ENCODE measurements around the gene CTSG.
"Not testable (repeated sequence)": the region's sequence is repeated elsewhere in the genome, so short reads cannot be mapped to it uniquely, and the experiment has no call there.

The CTSG gene

DNA sequence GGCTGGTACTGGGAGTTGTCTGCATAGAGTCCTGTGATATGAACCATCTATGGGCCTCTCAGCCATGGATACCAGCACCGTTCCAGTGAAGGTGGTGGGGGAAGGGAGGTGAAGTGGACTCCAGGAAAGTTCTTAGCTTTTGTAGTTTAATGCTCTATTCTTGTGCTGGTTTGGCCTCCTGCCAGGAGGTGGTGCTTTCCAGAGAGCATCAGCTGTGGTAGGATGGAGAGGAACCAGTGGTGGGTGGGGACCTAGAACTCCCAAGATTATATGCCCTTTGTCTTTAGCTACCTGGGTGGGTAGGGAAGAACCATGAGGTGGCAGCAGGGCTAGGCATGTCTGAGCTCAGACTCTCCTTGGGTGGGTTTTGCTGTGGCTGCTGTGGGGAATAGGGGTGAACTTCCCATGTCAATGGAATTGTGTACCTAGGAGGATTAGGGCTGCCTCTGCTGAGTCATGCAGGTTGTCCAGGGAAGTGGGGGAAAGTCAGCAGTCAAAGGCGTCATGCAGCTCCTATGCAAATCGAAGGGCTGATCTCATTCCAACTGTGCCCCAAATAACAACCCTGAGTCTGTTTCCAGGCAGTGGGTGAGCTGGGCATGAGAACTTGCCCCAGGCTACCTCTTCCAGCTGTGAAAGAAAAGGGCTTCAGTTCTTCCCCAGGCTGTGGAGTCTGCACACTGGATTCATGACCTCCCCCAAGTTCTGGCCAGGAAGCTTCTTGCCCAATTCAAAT, 19.2 kb upstream of the CTSG start:
- H3K36me3 ChIP-seq (ENCODE audit: control insufficient read depth in 1 of 2, insufficient read depth in 2 of 2, low read length in 2 of 2) = no peaks in the 10 kb centered on the region
- H3K27me3 ChIP-seq (ENCODE audit: low read depth, low read length) = no peaks in the 10 kb centered on the region
- H3K27ac ChIP-seq (ENCODE audit: low read length) = no peak overlapping the region
- H3K4me3 ChIP-seq (ENCODE audit: low read depth in 1 of 2, low read length in 2 of 2) = no peak overlapping the region
- H3K9me3 ChIP-seq (ENCODE audit: control insufficient read depth in 1 of 2, low read length in 2 of 2) = peaks cover 0 to 11% of the 10 kb centered on the region in 2 donors
- no peaks in the 10 kb centered on the region for H3K4me1 ChIP-seq (ENCODE audit: control insufficient read depth in 1 of 2, insufficient read depth in 2 of 2, low read length in 2 of 2)

DNA sequence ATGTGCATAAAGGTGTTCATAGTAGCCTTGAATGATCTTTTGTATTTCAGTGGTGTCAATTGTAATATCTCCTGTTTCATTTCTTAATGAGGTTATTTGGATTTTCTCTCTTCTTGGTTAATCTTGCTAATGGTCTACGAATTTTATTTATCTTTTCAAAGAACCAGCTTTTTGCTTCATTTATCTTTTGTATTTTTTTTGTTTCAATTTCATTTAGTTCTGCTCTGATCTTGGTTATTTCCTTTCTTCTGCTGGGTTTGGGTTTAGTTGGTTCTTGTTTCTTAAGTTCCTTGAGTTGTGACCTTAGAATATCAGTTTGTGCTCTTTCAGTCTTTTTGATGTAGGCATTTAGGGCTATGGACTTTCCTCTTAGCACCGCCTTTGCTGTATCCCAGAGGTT, 15.0 kb upstream of the CTSG start:
- H3K4me3 ChIP-seq (ENCODE audit: low read depth in 1 of 2, low read length in 2 of 2); H3K4me1 ChIP-seq (ENCODE audit: control insufficient read depth in 1 of 2, insufficient read depth in 2 of 2, low read length in 2 of 2); H3K27me3 ChIP-seq (ENCODE audit: low read depth, low read length); H3K27ac ChIP-seq (ENCODE audit: low read length); H3K36me3 ChIP-seq (ENCODE audit: control insufficient read depth in 1 of 2, insufficient read depth in 2 of 2, low read length in 2 of 2): not testable (repeated sequence)
- peaks cover 0 to 24% of the 10 kb centered on the region in 2 donors for H3K9me3 ChIP-seq (ENCODE audit: control insufficient read depth in 1 of 2, low read length in 2 of 2)

DNA sequence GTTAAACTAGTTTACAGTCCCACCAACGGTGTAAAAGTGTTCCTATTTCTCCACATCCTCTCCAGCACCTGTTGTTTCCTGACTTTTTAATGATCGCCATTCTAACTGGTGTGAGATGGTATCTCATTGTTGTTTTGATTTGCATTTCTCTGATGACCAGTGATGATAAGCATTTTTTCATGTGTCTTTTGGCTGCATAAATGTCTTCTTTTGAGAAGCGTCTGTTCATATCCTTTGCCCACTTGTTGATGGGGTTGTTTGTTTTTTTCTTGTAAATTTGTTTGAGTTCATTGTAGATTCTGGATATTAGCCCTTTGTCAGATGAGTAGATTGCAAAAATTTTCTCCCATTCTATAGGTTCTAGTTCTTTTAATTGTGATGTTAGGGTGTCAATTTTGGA, 8.4 kb upstream of the CTSG start:
- H3K27me3 ChIP-seq (ENCODE audit: low read depth, low read length); H3K4me3 ChIP-seq (ENCODE audit: low read depth in 1 of 2, low read length in 2 of 2); H3K4me1 ChIP-seq (ENCODE audit: control insufficient read depth in 1 of 2, insufficient read depth in 2 of 2, low read length in 2 of 2); H3K27ac ChIP-seq (ENCODE audit: low read length); H3K36me3 ChIP-seq (ENCODE audit: control insufficient read depth in 1 of 2, insufficient read depth in 2 of 2, low read length in 2 of 2): not testable (repeated sequence)
- H3K9me3 ChIP-seq (ENCODE audit: control insufficient read depth in 1 of 2, low read length in 2 of 2) = peaks cover 0 to 15% of the 10 kb centered on the region in 2 donors

DNA sequence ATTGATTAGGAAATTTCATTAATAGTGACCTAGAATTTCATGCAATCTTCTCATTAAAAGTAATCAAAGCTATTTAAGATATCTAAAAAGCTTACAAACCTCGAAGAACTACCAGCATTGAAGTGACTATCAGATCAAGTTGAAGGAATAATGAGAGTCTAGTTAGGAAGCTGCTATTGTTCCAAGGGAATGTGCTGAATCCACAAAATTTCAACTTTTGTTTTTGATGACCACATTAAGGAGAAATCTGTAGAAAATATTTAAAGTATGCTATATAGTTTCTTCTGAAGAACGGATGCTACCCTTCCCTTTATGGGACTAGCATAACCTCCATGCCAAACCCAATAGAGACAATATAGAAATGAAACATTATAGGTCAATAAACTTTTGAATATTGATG, 2.5 kb upstream of the CTSG start:
- no peaks in the 10 kb centered on the region for H3K27me3 ChIP-seq (ENCODE audit: low read depth, low read length)
- H3K27ac ChIP-seq (ENCODE audit: low read length) = no peak overlapping the region
- no peaks in the 10 kb centered on the region for H3K9me3 ChIP-seq (ENCODE audit: control insufficient read depth in 1 of 2, low read length in 2 of 2)
- no peak overlapping the region for H3K4me3 ChIP-seq (ENCODE audit: low read depth in 1 of 2, low read length in 2 of 2)
- no peaks in the 10 kb centered on the region for H3K4me1 ChIP-seq (ENCODE audit: control insufficient read depth in 1 of 2, insufficient read depth in 2 of 2, low read length in 2 of 2)
- no peaks in the 10 kb centered on the region for H3K36me3 ChIP-seq (ENCODE audit: control insufficient read depth in 1 of 2, insufficient read depth in 2 of 2, low read length in 2 of 2)

DNA sequence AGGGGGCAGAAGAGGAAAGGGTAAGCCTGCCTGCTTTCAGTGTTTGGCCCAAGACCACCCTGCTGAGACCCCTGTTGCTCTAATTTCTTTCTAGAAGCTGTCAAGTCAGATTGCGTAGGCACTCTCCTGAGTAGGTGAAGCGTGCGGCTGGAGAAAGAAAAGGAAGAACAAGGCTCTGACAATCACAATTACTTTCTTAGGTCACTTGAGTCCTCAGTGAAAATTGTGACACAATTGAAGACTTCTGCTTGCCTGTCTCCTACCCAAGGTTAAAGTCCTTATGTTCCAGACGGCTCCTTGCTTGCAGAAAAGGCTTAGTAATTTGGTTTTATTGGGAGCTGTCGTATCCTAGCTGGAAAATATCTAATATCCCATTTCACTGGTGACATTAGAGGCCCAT, 721 bp upstream of the CTSG start:
- no peak overlapping the region for H3K4me3 ChIP-seq (ENCODE audit: low read depth in 1 of 2, low read length in 2 of 2)
- no peaks in the 10 kb centered on the region for H3K4me1 ChIP-seq (ENCODE audit: control insufficient read depth in 1 of 2, insufficient read depth in 2 of 2, low read length in 2 of 2)

DNA sequence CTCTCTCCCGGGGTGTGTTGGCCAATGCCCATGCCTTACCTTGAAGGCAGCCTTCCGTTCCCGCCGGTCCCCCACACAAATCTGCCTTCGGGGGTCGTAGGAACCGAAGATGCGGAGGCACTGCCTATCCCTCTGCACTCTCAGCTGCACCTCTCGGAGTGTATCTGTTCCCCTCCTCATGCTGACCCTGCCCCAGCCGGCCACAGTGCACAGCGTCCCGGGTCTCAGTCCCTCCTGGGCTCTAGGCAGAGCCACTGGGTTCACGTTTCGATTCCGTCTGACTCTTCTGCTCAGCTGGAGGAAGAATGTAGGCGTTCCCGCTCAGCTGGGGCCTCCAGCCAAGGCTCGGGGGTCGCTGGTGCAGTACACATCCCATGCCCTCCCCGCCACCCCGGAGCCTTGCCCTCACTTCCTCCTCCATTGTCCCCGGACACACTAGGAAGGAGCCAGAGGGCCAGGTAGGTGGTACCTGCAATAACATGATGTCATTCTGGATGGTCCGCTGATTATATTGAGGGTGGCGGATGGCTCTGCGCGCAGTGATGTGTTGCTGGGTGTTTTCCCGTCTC, 1.8 kb downstream of the CTSG start:
- H3K4me3 ChIP-seq (ENCODE audit: low read depth in 1 of 2, low read length in 2 of 2) = no peak overlapping the region
- H3K36me3 ChIP-seq (ENCODE audit: control insufficient read depth in 1 of 2, insufficient read depth in 2 of 2, low read length in 2 of 2) = no peaks in the 10 kb centered on the region
- no peaks in the 10 kb centered on the region for H3K4me1 ChIP-seq (ENCODE audit: control insufficient read depth in 1 of 2, insufficient read depth in 2 of 2, low read length in 2 of 2)
- H3K27ac ChIP-seq (ENCODE audit: low read length) = no peak overlapping the region
- H3K9me3 ChIP-seq (ENCODE audit: control insufficient read depth in 1 of 2, low read length in 2 of 2) = no peaks in the 10 kb centered on the region
- H3K27me3 ChIP-seq (ENCODE audit: low read depth, low read length) = no peaks in the 10 kb centered on the region

More for the DNA sequence above, 721 bp upstream of the CTSG start:
- Histone ChIP-seq H3K36me3 (ENCODE audit: control insufficient read depth in 1 of 2, insufficient read depth in 2 of 2, low read length in 2 of 2) (no peaks in the 10 kb centered on the region), H3K27me3 (ENCODE audit: low read depth, low read length) (no peaks in the 10 kb centered on the region), H3K27ac (ENCODE audit: low read length) (no peak overlapping the region), H3K9me3 (ENCODE audit: control insufficient read depth in 1 of 2, low read length in 2 of 2) (no peaks in the 10 kb centered on the region)

DNA sequence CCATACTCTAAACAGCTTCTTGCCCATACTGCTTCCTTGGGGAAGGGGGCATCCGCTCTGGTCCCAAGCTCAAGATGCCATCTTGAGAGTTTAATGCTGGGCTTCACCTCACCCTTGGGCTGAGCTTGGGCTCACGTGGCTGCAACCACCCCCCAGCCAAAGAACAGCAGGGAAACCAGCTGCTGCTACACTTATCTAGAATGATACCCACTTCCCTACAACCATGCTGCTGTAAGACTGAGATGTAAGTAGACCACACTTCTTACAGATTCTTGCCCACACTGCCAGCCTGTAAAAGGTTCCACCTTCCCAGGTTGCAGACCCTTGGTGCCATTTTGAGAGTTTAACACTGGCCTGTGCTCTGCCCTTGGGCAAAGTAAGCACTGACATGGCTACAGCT, 9.7 kb downstream of the CTSG start:
- no peaks in the 10 kb centered on the region for H3K36me3 ChIP-seq (ENCODE audit: control insufficient read depth in 1 of 2, insufficient read depth in 2 of 2, low read length in 2 of 2)
- no peak overlapping the region for H3K27ac ChIP-seq (ENCODE audit: low read length)
- H3K27me3 ChIP-seq (ENCODE audit: low read depth, low read length) = no peaks in the 10 kb centered on the region
- H3K4me3 ChIP-seq (ENCODE audit: low read depth in 1 of 2, low read length in 2 of 2) = no peak overlapping the region
- no peaks in the 10 kb centered on the region for H3K4me1 ChIP-seq (ENCODE audit: control insufficient read depth in 1 of 2, insufficient read depth in 2 of 2, low read length in 2 of 2)
- H3K9me3 ChIP-seq (ENCODE audit: control insufficient read depth in 1 of 2, low read length in 2 of 2) = peaks cover 0 to 38% of the 10 kb centered on the region in 2 donors

DNA sequence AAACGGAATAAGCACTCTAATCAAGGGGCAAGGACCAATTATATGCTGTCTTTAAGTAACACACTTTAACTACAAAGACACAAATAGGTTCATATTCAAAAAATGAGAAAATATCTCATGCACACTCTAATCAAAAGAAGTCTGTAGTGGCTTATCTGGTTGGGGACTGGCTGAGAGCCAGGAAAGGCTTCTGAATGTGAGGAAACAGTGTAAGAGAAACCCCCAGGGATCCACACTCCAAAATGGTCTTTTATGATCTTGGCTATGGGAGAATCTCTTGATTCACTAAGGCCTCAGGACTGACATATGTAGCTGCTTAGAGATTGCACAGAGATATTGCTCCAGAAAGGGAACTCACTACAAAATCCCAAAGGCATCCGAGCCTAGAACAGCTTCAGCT, 10.3 kb downstream of the CTSG start:
- peaks cover 0 to 38% of the 10 kb centered on the region in 2 donors for H3K9me3 ChIP-seq (ENCODE audit: control insufficient read depth in 1 of 2, low read length in 2 of 2)
- H3K36me3 ChIP-seq (ENCODE audit: control insufficient read depth in 1 of 2, insufficient read depth in 2 of 2, low read length in 2 of 2) = no peaks in the 10 kb centered on the region
- H3K4me1 ChIP-seq (ENCODE audit: control insufficient read depth in 1 of 2, insufficient read depth in 2 of 2, low read length in 2 of 2) = no peaks in the 10 kb centered on the region
- no peak overlapping the region for H3K27ac ChIP-seq (ENCODE audit: low read length)
- H3K4me3 ChIP-seq (ENCODE audit: low read depth in 1 of 2, low read length in 2 of 2) = no peak overlapping the region
- H3K27me3 ChIP-seq (ENCODE audit: low read depth, low read length) = no peaks in the 10 kb centered on the region

DNA sequence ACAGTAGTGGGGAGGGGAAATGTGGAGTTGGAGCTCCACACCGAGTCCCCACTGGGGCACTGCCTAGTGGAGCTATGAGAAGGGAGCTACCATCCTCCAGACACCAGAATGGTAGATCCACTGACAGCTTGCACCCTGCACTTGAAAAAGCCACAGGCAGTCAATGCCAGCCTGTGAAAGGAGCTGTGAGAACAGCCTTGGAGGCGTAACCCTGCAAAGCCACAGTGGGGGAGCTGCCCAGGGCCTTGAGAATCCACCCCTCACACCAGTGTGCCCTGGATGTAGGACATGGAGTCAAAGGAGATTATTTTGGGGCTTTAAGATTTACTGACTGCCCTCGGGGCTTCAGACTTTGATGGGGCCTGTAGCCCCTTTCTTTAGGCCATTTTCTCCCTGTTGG, 12.5 kb downstream of the CTSG start:
- Histone ChIP-seq H3K4me1 (ENCODE audit: control insufficient read depth in 1 of 2, insufficient read depth in 2 of 2, low read length in 2 of 2) (no peaks in the 10 kb centered on the region), H3K9me3 (ENCODE audit: control insufficient read depth in 1 of 2, low read length in 2 of 2) (peaks cover 0 to 38% of the 10 kb centered on the region in 2 donors), H3K36me3 (ENCODE audit: control insufficient read depth in 1 of 2, insufficient read depth in 2 of 2, low read length in 2 of 2) (no peaks in the 10 kb centered on the region), H3K27me3 (ENCODE audit: low read depth, low read length) (no peaks in the 10 kb centered on the region), H3K27ac (ENCODE audit: low read length) (no peak overlapping the region), H3K4me3 (ENCODE audit: low read depth in 1 of 2, low read length in 2 of 2) (no peak overlapping the region)

DNA sequence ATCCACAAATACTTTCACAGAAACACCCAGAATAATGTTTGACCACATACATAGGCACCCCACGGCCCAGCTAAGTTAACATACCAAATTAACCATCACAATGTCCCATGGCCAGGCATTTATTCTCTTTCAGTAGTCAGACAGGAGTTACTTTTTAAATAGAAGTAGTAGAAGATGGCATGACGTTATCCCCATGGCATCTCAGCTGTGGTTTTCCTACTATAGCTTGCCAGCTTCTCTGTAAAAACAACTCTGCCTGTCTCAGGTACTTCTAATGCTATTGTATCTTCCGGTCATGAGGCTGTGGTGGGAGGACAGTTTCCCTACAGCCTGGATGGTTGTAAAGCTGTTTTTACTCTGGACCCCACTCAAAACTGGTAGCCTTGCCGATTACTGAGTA, 19.3 kb downstream of the CTSG start:
- Histone ChIP-seq H3K27me3 (ENCODE audit: low read depth, low read length) (no peaks in the 10 kb centered on the region), H3K27ac (ENCODE audit: low read length) (no peak overlapping the region), H3K9me3 (ENCODE audit: control insufficient read depth in 1 of 2, low read length in 2 of 2) (no peaks in the 10 kb centered on the region), H3K4me1 (ENCODE audit: control insufficient read depth in 1 of 2, insufficient read depth in 2 of 2, low read length in 2 of 2) (no peaks in the 10 kb centered on the region), H3K4me3 (ENCODE audit: low read depth in 1 of 2, low read length in 2 of 2) (no peak overlapping the region), H3K36me3 (ENCODE audit: control insufficient read depth in 1 of 2, insufficient read depth in 2 of 2, low read length in 2 of 2) (no peaks in the 10 kb centered on the region)

DNA sequence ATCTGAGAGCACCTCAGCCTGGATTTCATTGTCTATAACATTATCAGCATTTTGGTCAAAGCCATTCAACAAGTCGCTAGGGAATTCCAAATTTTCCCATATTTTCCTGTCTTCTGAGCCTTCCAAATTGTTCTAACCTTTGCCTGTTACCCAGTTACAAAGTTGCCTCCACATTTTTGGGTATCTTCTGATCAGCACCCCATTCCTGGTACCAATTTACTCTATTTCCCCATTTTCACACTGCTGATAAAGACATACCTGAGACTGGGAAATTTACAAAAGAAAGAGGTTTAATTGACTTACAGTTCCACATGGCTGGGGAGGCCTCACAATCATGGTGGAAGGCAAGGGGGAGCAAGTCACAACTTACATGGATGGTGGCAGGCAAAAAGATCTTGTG, 27.0 kb downstream of the CTSG start:
- H3K4me1 ChIP-seq (ENCODE audit: control insufficient read depth in 1 of 2, insufficient read depth in 2 of 2, low read length in 2 of 2); H3K9me3 ChIP-seq (ENCODE audit: control insufficient read depth in 1 of 2, low read length in 2 of 2); H3K36me3 ChIP-seq (ENCODE audit: control insufficient read depth in 1 of 2, insufficient read depth in 2 of 2, low read length in 2 of 2); H3K27me3 ChIP-seq (ENCODE audit: low read depth, low read length); H3K4me3 ChIP-seq (ENCODE audit: low read depth in 1 of 2, low read length in 2 of 2); H3K27ac ChIP-seq (ENCODE audit: low read length): not testable (repeated sequence)

DNA sequence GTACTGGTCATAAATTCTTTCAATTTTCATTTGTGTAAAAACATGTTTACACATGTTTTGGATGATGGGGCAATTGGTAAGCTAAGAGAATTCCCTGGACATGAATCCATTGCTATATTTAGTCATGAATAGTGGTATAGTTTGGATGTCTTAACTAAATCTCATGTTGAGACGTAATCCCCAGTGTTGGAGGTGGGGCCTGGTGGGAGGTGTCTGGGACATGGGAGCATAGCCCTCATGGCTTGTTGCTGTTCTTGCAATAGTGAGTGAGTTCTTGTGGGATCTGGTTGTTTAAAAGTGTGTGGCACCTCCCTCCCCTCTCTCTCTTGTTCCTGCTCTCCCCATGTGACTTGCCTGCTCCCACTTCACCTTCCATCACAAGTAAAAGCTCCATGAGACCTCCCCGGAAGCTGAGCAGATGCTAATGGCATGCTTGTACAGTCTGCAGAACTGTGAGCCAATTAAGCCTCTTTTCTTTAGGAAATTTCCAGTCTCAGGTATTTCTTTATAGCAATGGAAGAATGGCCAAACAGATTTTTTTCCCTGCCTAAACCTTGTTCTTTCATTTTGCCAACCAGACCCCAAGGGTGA, 33.6 kb downstream of the CTSG start:
- Histone ChIP-seq H3K4me1 (ENCODE audit: control insufficient read depth in 1 of 2, insufficient read depth in 2 of 2, low read length in 2 of 2) (no peaks in the 10 kb centered on the region), H3K27ac (ENCODE audit: low read length) (no peak overlapping the region), H3K36me3 (ENCODE audit: control insufficient read depth in 1 of 2, insufficient read depth in 2 of 2, low read length in 2 of 2) (no peaks in the 10 kb centered on the region), H3K4me3 (ENCODE audit: low read depth in 1 of 2, low read length in 2 of 2) (no peak overlapping the region), H3K27me3 (ENCODE audit: low read depth, low read length) (no peaks in the 10 kb centered on the region), H3K9me3 (ENCODE audit: control insufficient read depth in 1 of 2, low read length in 2 of 2) (peaks cover 0 to 3% of the 10 kb centered on the region in 2 donors)
